Inflammatory macrophage treated with lipopolysaccharide for 1 hour (primary cell): ENCODE data around the gene FAM193A.
"Not testable (repeated sequence)": the region's sequence is repeated elsewhere in the genome, so short reads cannot be mapped to it uniquely, and the experiment has no call there.

ENCODE experiments used
- DNase-seq, 2 donors: peaks; one replicate each; pipeline ENCODE4 v3.0.0-alpha.2; 2020 to 2022

Gene FAM193A

GRCh38 chr4:2695346-2696060, 159.1 kb downstream of the FAM193A start:
- DNase-seq = no peak

DNA sequence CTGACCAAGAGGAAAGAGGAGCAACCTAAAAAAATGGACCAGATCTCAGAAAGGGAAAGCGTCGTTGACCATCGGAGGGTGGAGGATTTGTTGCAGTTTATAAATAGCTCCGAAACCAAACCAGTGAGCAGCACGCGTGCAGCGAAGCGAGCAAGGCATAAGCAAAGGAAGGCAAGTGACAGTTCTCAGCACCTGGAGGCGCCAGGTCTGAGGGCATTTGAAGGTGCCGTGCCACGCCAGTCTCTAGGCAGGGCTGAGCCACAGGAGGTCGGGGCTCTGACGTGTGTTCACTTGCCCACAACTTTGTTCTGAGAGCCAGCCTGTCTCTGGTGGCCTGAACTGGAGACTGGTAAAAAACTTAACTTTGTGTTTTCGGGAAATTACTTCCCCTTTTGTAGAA, 160.0 kb downstream of the FAM193A start:
- no peak for DNase-seq

DNA sequence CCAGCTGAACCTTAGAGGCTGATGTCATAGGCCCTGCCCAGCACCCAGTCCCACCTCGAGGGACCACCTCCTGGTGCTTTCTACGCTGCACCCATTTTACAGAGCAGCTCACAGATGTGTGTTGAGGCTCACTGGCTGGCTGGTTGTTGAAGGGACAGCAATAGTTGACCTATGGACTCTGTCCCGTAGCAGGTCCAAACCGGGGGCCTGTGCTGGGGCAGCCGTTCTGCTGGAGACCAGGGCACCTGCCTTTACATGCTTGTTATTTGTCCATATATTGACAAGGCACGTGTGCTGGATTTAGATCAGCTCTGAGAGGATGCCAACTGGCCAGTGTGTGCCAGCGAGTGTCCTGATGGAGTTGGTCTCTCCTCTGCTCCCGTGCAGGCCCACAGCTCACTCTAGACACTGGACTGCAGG, 161.6 kb downstream of the FAM193A start:
- DNase-seq = no peak

GRCh38 chr4:2698504-2698903, 162.1 kb downstream of the FAM193A start:
- no peak for DNase-seq

- DNase-seq = no peak
These were observed 162.6 kb downstream of the FAM193A start for GRCh38 chr4:2698951-2699505.

- DNase-seq = no peak
These were observed 163.1 kb downstream of the FAM193A start for GRCh38 chr4:2699534-2699933.

GRCh38 chr4:2700031-2700430, 163.6 kb downstream of the FAM193A start:
- no peak for DNase-seq

- DNase-seq = no peak
These were observed 165.9 kb downstream of the FAM193A start for GRCh38 chr4:2702361-2702760.

DNA sequence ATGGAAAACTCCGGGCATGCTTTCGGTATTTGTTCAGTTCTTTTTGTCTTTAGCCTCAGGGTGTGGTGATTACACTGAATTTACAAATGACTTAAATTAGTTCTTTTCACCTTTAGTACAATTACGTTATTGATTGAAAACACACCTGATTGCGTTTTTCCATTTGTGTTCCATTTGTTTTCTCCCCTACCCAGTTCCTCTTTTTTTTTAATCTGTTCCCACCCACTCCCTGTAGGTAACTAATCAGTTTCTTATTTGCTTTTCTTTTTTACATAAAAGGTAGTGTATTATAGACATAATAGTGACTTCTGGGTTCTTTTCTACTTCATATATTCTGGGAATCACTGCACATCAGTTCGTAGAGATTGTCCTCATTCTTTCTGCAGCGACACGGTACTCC, 166.3 kb downstream of the FAM193A start:
- no peak for DNase-seq

- no peak for DNase-seq
These were observed 175.9 kb downstream of the FAM193A start for GRCh38 chr4:2712261-2712842.

DNA sequence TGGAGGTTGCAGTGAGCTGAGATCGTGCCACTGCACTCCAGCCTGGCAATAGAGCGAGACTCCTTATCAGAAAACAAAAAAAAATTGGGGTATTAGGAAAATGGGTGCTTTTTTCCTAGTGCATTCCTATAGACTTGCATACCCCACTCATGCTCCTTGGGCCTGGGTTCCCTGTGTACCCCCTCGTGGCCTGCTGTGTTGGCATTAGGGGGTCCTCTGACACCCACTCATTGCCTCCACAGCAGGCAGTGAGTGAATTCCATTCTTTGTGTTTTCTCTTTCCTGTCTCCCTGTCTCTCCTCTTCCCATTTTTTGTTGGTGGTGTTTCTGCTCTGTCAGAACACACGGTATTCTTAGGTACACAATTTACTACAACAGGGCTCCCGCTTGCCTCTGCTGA, 176.9 kb downstream of the FAM193A start:
- DNase-seq = no peak

DNA sequence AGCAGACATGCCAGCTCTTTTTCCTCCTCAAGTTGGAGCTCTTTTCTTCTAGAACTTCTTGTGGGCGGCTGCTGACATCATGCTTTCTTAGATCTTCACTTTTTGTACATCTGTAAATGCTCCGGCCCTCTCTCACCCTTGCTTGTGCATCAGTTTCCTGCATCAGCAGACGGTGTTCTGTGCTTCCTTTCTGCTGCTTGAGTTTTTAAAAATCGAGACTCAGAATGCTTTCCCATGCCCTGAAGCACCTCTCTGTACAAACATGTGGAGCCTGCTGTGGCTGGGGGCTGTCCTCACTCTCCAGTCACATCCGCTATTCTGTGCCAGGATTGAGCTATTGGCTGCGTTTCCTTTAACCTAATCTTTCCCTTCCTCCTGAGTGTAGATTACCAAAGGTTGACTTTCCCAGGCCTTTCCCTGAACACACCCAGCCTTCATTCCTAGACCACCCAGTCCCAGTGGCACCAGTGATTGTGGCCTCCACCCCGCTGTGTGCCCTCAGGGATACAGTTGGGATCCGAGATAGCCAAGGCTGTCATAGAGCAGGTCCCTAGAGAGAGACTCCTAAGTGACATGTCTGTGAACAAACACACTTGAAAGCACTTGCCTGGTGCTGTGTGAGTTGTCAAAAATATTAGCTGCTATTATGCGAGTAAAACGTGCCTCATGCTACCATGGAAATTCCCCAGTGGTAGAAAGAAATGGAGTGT, 177.8 kb downstream of the FAM193A start:
- DNase-seq = peak; percentile 33 to 47

GRCh38 chr4:2714918-2715317, 178.5 kb downstream of the FAM193A start:
- no peak for DNase-seq

DNA sequence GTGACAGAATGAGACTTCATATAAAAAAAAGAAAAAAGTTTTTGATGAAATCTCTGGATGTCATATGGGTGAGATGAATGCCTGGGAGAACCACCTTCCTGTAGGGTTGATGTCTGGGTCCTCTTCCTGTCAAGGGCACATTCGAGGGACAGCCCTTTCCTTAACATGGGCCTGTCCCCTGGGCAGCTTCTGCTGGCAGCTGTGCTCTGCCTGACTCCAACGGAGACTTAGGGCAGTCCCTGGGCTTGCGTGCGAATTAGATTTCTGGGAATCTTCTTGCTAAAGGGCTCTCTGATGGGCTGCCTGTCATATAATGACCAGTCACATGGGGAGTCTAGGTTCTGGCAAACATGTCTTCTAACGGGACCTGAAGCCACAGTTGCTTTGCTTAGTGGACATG, 179.0 kb downstream of the FAM193A start:
- no peak for DNase-seq

GRCh38 chr4:2716236-2716635, 179.8 kb downstream of the FAM193A start:
- no peak for DNase-seq

GRCh38 chr4:2721586-2721985, 185.1 kb downstream of the FAM193A start:
- no peak for DNase-seq

DNA sequence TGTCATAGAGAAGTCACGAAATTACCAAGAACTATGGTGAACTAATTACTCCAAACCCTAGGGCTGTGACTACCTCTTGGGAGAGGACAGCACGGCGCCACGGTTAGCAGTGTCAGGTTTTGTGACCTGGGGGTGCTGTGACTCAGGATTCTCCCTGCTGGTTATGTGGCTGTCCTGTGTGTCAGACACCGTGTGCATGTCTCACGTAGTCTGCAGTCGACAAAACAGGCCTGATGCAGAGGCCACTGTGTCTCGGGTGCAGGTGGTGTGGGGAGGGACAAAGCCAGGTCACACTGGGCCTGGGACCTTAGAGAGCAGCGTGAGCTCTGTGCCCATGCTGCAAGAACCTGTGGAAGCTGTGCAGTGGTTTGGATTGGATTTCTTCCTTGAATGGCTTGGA, 185.6 kb downstream of the FAM193A start:
- DNase-seq = no peak

DNA sequence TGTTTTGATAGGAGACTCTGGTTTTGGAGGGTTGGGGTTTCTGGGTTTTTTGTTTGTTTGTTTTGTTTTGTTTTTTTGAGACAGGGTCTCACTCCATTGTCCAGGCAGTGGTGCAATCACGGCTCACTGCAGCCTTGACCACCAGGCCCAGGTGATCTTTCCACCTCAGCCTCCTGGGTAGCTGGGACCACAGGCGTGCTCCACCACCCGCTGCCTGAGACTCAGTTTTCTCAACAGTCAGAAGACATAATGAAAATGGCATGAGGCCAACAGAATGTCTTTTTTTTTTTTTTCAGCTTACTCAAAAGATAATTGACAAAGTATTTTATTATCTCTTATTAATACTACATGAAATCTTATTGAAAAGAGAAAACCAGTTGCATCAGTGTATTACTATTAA, 187.3 kb downstream of the FAM193A start:
- no peak for DNase-seq

DNA sequence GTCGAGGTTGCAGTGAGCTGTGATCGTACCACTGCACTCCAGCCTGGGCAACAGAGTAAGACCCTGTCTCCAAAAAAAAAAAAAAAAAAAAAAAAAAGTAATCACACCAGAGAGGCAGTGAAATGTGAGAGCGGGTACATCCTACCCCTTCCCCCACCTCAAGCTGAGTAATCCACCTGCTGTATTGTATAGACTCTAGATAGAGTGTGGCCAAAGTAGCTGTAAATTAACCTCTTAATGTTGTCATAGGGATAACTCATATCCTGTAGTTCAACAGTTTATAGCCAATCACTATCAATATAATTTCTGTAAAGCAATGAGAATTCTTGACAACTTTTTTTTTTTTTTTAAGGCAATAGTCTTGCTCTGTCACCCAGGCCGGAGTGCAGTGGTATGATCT, 188.9 kb downstream of the FAM193A start:
- no peak for DNase-seq

GRCh38 chr4:2726881-2727280, 190.4 kb downstream of the FAM193A start:
- not testable (repeated sequence) for DNase-seq

GRCh38 chr4:2728221-2728620, 191.8 kb downstream of the FAM193A start:
- no peak for DNase-seq

DNA sequence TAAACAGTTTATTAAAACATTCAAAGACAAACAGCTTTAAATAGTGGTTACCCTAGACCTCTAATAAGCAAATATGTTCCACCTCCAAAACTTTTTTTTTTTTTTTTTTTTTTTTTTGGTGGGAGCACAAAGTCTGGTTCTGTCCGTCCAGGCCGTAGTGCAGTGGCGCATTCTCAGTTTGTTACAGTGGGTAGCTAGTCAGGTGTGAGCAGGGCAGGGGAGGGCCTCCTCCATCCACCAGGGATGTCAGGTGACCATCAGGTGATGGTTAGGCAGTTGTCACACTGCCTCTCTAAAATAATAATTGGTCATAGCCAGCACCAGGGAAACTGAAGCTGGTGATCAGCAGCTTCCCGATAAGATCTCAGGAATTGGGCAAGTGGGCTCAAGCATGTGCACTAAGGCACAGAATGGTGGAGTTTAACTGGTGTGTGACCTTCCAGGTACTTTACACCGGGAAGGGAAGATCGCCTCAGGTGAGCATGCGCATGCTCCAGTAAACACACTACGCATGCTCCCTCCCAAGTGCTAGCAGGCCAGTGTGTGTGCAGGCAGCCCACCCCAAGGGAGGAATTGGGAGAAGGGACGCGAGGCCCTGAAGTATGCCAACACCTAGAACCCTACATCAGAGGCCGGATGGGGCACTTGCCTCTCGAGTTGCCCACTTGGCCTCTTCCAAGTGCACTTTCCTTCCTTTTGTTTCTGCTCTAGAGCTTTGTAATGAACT, 192.5 kb downstream of the FAM193A start:
- no peak for DNase-seq

GRCh38 chr4:2729533-2729875, 193.1 kb downstream of the FAM193A start:
- DNase-seq = no peak
